NCI-H345 treated with DMSO at 0.1 percent for 48 hours (cell line): Measurements from ENCODE around the gene OST4.
"Not testable (repeated sequence)": the region's sequence is repeated elsewhere in the genome, so short reads cannot be mapped to it uniquely, and the experiment has no call there.

Experiments
- DNase-seq: peaks from one replicate; lab custom pipeline; 2025; ENCODE audit not compliant: unreplicated experiment; lab: John Stamatoyannopoulos, UW

The OST4 gene

GRCh38 chr2:27080140-27080469 is 8.7 kb upstream of the OST4 start:
- DNase-seq: no peak

- no peak for DNase-seq
These were observed 8.0 kb upstream of the OST4 start for GRCh38 chr2:27079233-27080139.

- DNase-seq: no peak
These were observed 7.1 kb upstream of the OST4 start, which contains the start of gene EMILIN1 for GRCh38 chr2:27078267-27079194. Gene EMILIN1, plus strand, starts transcription at chr2:27078615. Its CDS starts 451 bp downstream, at chr2:27079066.

- no peak for DNase-seq
These were observed 5.8 kb upstream of the OST4 start for GRCh38 chr2:27077231-27077630.

- DNase-seq: no peak
These were observed 4.9 kb upstream of the OST4 start for GRCh38 chr2:27076323-27076722.

GRCh38 chr2:27075566-27075871 is 4.1 kb upstream of the OST4 start:
- DNase-seq: not testable (repeated sequence)

GRCh38 chr2:27074738-27075565 is 3.5 kb upstream of the OST4 start:
- DNase-seq: peak; percentile 22

- no peak for DNase-seq
These were observed 2.3 kb upstream of the OST4 start for GRCh38 chr2:27073782-27074181.

GRCh38 chr2:27072920-27073319 is 1.5 kb upstream of the OST4 start:
- no peak for DNase-seq

GRCh38 chr2:27071990-27072830 is 756 bp upstream of the OST4 start:
- DNase-seq: no peak

- DNase-seq: no peak
These were observed 689 bp downstream of the OST4 start for GRCh38 chr2:27070653-27071276.

- DNase-seq: no peak
These were observed 1.4 kb downstream of the OST4 start for GRCh38 chr2:27069961-27070618.

- DNase-seq: no peak
These were observed 2.0 kb downstream of the OST4 start for GRCh38 chr2:27069436-27069835.

GRCh38 chr2:27067385-27067784 is 4.1 kb downstream of the OST4 start:
- no peak for DNase-seq

GRCh38 chr2:27065128-27065527 is 6.3 kb downstream of the OST4 start:
- no peak for DNase-seq

GRCh38 chr2:27060323-27060722 is 11.1 kb downstream of the OST4 start:
- no peak for DNase-seq

GRCh38 chr2:27059141-27059820 is 12.2 kb downstream of the OST4 start:
- no peak for DNase-seq

GRCh38 chr2:27058210-27058609 is 13.2 kb downstream of the OST4 start:
- DNase-seq: no peak

- DNase-seq: no peak
These were observed 14.3 kb downstream of the OST4 start for GRCh38 chr2:27057184-27057583.
